Measurements from ENCODE around the gene ACP4.
"Not testable (repeated sequence)": the region's sequence is repeated elsewhere in the genome, so short reads cannot be mapped to it uniquely, and the experiment has no call there.

GRCh38 chr19:50811622-50812238 lies 21.5 kb downstream of the ACP4 start:
- not testable (repeated sequence) for TF ChIP-seq CTCF (IDR thresholded peaks at IDR 0.05); EZH2 (IDR thresholded peaks at IDR 0.05; ENCODE audit: borderline replicate concordance, insufficient read depth, low read depth, low read length, poor library complexity, severe bottlenecking)
